Peyer's patch (tissue), 4 donors: ENCODE results near the gene SYNGR2. TPM values are rescaled to one million over a fixed set of nuclear protein-coding genes. Genes with fewer than 3 reads are reported as not detected.

Experiments
- DNase-seq, 3 donors: peaks; one replicate each; pipeline ENCODE4 v3.0.0-alpha.2; 2017 to 2019
- H3K27ac ChIP-seq, 4 donors: fragments of 200-600 bp; sonication (generic); one replicate each; pipeline ENCODE4 v1.5.1; 2016 to 2019
- H3K27me3 ChIP-seq, 2 donors: fragments of 200-600 bp; sonication (generic); one replicate each; pipeline ENCODE4 v1.5.1; 2019
- H3K36me3 ChIP-seq, 3 donors: fragments of 200-600 bp; sonication (generic); one replicate each; pipeline ENCODE4 v1.5.1; 2016 to 2019
- H3K4me1 ChIP-seq, 4 donors: fragments of 200-600 bp; sonication (generic); one replicate each; pipeline ENCODE4 v1.5.1; 2016 to 2019
- H3K4me3 ChIP-seq, 4 donors: fragments of 200-600 bp; sonication (generic); 1 replicate in 3 of 4; 2 replicates in 1 of 4; pipeline ENCODE4 v1.5.1; 2016 to 2019; ENCODE audit warnings: mild to moderate bottlenecking in 1 of 4
- H3K9me3 ChIP-seq, 4 donors: fragments of 200-600 bp; sonication (generic); one replicate each; pipeline ENCODE4 v1.5.1; 2016 to 2019; ENCODE audit warnings: mild to moderate bottlenecking in 1 of 4
- POLR2A ChIP-seq, 2 donors: fragments of 450-650 bp; IDR thresholded peaks; one replicate each; pipeline ENCODE4 v1.5.1; 2017; ENCODE audit warnings: antibody characterized with exemption in 2 of 2, mild to moderate bottlenecking in 2 of 2, moderate library complexity in 2 of 2
- total RNA-seq, 4 donors: library from RNA; depleted of rRNA; stranded (reverse); fragments of >200 nt; gene quantifications; one replicate each; pipeline ENCODE4 v1.1.0, GENCODE V29; 2016
- TF ChIP-seq, protein P1 (sequence below), 6 experiments: fragments of 450-650 bp in 4 of 6; fragments of 200-600 bp in 2 of 6; sonication (generic) in 1 of 6; IDR thresholded peaks; one replicate each; pipeline ENCODE4 v1.5.1; 2017 to 2019; ENCODE audit warnings: antibody characterized with exemption in 6 of 6, mild to moderate bottlenecking in 3 of 6, moderate library complexity in 1 of 6

SYNGR2 gene
- total RNA-seq, 4 donors from 2014 or later: 51.2 to 87.2 (median 77.3) TPM

DNA sequence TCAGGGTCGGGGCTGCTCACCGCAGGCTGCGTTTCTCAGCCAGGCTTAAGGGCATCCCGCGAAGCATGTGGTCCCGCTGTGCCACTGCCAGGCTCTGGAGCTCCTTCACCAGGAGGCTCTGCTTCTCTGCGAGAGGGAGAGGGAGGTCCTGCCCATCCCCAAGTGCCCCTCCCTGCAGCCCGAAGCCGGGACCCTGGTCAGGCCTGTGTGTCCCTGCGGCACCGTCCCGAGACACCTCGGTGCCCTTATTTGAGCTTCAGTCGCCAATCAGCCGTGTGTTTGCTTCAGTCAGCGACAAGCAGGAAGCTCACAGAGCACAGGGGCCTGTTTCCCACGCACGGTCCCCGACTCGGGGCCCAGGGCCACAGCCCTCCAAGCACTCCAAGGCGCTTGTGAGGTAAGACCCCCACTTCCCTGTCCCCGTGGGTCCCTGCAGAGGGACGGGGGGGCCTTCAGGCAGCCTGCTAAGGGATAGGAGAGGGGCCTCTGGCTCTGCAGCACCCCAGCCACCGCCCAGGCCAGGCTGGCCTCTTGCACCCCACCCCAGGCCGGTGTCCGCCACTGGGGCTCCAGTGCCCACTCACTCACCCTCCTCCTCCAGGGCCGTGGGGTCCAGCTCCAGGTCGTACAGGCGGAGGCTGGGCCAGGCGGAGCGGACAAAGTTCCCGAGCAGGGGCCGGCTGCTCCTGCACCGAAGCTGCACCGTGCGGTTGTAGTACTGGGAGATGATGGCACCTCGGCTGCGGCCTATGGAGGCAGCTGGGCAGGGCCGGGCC is 43.1 kb upstream of the SYNGR2 start:
- Histone ChIP-seq H3K4me3 (peak overlapping the region in 3 of 4 donors; percentile 59 to 97 (median 95)), H3K27ac (peak overlapping the region; percentile 84 to 99 (median 90)), H3K36me3 (peaks cover 0 to 46% (median 0%) of the 10 kb centered on the region in 3 donors)

DNA sequence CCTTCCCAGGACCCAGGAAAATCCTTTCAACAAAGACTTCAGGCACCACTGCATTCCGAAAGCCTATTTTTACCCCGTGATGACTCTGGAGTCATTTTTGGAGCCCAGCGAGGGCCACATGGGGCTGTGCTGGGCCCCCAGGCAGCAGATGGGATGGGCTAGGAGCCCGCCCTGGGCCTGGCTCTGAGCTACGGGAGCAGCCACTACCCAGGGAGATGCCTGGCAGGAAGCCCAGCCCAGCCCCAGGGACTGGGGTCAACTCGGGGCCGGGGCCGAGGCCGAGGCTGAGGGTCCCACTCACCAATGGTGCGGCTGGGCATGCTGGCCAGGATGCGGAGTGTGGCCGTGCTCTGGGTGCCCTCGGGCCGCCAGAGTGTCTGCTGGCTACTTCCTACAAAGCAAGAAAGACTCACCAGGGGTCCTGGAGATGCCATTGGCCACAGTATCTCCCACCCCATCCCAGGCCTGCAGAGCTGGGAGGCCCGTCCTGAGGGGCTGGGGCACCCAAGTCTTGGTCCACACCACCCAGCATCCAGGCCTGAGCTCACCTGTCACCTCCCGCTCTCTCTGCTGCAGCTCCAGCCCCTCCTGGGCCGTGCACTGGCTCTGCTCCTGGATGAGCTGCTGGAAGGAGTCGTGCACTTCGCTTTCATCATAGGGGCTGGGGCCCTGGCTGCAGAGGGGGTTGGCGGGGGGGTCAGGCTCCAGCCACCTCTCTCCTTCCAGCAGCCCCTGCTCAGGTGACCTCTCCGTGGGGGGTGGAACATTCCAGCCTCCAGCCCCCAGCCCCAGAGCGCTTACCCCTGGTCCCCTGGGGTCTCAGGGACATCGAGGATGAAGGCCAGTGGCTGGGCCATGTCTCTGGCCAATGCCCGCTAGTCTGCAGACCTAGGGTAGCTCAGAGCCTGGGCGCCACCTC is 42.1 kb upstream of the SYNGR2 start:
- Histone ChIP-seq H3K9me3 (no peaks in the 10 kb centered on the region), H3K4me3 (peak overlapping the region in 3 of 4 donors; percentile 59 to 97 (median 95)), H3K36me3 (peaks cover 0 to 40% (median 0%) of the 10 kb centered on the region in 3 donors), H3K27me3 (no peaks in the 10 kb centered on the region), H3K27ac (peak overlapping the region; percentile 84 to 99 (median 90)), H3K4me1 (peaks cover 7 to 74% (median 60%) of the 10 kb centered on the region in 4 donors)
- DNase-seq: peak in 1 of 3 donors; percentile 47
- TF ChIP-seq, protein P1, sequence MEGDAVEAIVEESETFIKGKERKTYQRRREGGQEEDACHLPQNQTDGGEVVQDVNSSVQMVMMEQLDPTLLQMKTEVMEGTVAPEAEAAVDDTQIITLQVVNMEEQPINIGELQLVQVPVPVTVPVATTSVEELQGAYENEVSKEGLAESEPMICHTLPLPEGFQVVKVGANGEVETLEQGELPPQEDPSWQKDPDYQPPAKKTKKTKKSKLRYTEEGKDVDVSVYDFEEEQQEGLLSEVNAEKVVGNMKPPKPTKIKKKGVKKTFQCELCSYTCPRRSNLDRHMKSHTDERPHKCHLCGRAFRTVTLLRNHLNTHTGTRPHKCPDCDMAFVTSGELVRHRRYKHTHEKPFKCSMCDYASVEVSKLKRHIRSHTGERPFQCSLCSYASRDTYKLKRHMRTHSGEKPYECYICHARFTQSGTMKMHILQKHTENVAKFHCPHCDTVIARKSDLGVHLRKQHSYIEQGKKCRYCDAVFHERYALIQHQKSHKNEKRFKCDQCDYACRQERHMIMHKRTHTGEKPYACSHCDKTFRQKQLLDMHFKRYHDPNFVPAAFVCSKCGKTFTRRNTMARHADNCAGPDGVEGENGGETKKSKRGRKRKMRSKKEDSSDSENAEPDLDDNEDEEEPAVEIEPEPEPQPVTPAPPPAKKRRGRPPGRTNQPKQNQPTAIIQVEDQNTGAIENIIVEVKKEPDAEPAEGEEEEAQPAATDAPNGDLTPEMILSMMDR (IDR thresholded peaks at IDR 0.05): no peak
- no peak for TF ChIP-seq POLR2A (IDR thresholded peaks at IDR 0.05)

More for the DNA sequence above, 43.1 kb upstream of the SYNGR2 start:
- DNase-seq: peak in 2 of 3 donors; percentile 59 to 69
- TF ChIP-seq, protein P1 (IDR thresholded peaks at IDR 0.05): no peak
- TF ChIP-seq POLR2A (IDR thresholded peaks at IDR 0.05): no peak
- Histone ChIP-seq H3K4me1 (peaks cover 7 to 80% (median 58%) of the 10 kb centered on the region in 4 donors), H3K9me3 (no peaks in the 10 kb centered on the region), H3K27me3 (no peaks in the 10 kb centered on the region)

DNA sequence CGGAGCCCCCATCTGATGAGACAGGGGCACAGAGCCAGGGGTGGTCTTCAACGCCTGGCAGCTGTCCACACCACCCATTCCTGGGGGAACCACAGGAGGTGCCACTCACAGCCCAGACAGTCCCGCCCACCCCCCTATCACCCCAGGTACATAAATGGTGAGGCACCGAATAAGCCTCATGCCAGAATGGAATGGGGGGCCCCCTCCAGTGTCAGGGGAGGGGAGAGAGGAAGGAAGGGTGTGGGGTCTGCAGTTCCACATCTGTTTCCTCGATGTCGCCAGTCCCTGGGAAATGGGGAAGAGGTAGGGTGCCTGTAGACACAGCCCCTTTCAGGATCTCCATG is 41.5 kb upstream of the SYNGR2 start:
- Histone ChIP-seq H3K9me3 (no peaks in the 10 kb centered on the region), H3K4me1 (peaks cover 7 to 67% (median 61%) of the 10 kb centered on the region in 4 donors), H3K27me3 (no peaks in the 10 kb centered on the region), H3K36me3 (peaks cover 0 to 40% (median 0%) of the 10 kb centered on the region in 3 donors), H3K27ac (peak overlapping the region; percentile 84 to 99 (median 90)), H3K4me3 (peak overlapping the region; percentile 59 to 97 (median 82))
- no peak for DNase-seq
- TF ChIP-seq POLR2A (IDR thresholded peaks at IDR 0.05): no peak
- TF ChIP-seq, protein P1 (IDR thresholded peaks at IDR 0.05): no peak

DNA sequence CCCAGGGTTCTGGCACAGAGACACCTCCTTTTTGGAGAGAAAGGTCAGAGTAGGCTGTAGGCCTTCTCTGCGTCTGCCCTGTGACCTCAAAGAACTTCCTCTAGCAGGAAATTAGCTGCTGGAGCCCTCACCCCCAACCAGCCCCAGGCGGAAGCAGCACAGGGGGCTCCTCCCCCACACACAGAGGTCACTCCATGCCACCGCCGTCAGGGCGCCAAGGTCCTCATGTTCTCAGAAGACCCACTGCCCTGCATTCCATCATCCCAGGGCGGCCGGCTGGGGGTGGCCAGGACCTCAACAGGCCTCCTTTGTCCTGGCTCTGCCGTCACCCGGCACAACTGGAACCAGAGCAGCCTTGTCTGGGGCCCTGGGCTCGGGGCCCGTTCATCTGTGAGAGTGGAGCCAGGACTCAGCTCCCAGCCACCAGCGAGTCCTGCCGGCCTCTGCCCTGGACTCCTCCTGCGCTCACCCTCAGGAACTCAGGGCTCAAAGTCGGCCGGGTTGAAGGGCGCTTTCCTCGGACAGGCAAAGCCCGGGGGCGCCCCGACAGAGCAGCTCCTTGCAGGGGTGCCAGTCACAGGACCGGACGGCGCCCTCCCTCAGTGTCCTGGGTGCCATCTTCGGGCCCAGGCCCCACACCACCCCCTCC is 41.0 kb upstream of the SYNGR2 start:
- peaks cover 7 to 66% (median 59%) of the 10 kb centered on the region in 4 donors for H3K4me1 ChIP-seq
- H3K4me3 ChIP-seq: peak overlapping the region; percentile 59 to 97 (median 82)
- H3K27me3 ChIP-seq: no peaks in the 10 kb centered on the region
- peak; percentile 31 to 57 for TF ChIP-seq POLR2A (IDR thresholded peaks at IDR 0.05)
- TF ChIP-seq, protein P1 (IDR thresholded peaks at IDR 0.05): no peak
- DNase-seq: peak; percentile 79 to 89 (median 82)
- peaks cover 0 to 36% (median 0%) of the 10 kb centered on the region in 3 donors for H3K36me3 ChIP-seq
- no peaks in the 10 kb centered on the region for H3K9me3 ChIP-seq
- H3K27ac ChIP-seq: peak overlapping the region; percentile 84 to 99 (median 90)
